LNCaP clone FGC (cell line): ENCODE results near the gene DYSF.
"Not testable (repeated sequence)": the region's sequence is repeated elsewhere in the genome, so short reads cannot be mapped to it uniquely, and the experiment has no call there.

Experiments used
- DNase-seq: peaks from one replicate; pipeline ENCODE4 v3.0.0-alpha.2; 2011; ENCODE audit warnings: low read depth
- H3K4me3 ChIP-seq: 2 replicates; pipeline ENCODE4 v1.5.1; 2011; ENCODE audit warnings: mild to moderate bottlenecking, low read depth, low read length, control low read depth
- CTCF ChIP-seq: IDR thresholded peaks from 2 replicates; pipeline ENCODE4 v1.5.1; 2012; ENCODE audit warnings: mild to moderate bottlenecking; ENCODE audit not compliant: control insufficient read depth, insufficient read depth; ENCODE audit errors: extremely low read depth

Gene DYSF

GRCh38 chr2:71481111-71481510 is 27.8 kb downstream of the DYSF start:
- no peak overlapping the region for H3K4me3 ChIP-seq
- TF ChIP-seq CTCF: no peak
- DNase-seq: no peak

GRCh38 chr2:71482055-71482454 is 28.7 kb downstream of the DYSF start:
- no peak for TF ChIP-seq CTCF
- no peak overlapping the region for H3K4me3 ChIP-seq
- DNase-seq: no peak

GRCh38 chr2:71483246-71483645 is 29.9 kb downstream of the DYSF start:
- no peak overlapping the region for H3K4me3 ChIP-seq
- no peak for TF ChIP-seq CTCF
- no peak for DNase-seq

- TF ChIP-seq CTCF: no peak
- no peak for DNase-seq
- H3K4me3 ChIP-seq: no peak overlapping the region
These were observed 31.0 kb downstream of the DYSF start for GRCh38 chr2:71484354-71484753.

- DNase-seq: no peak
- TF ChIP-seq CTCF: no peak
These were observed 33.7 kb downstream of the DYSF start for GRCh38 chr2:71486881-71487640.

GRCh38 chr2:71491551-71491950 is 38.2 kb downstream of the DYSF start:
- DNase-seq, H3K4me3 ChIP-seq: not testable (repeated sequence)

More at GRCh38 chr2:71486881-71487640, 33.7 kb downstream of the DYSF start:
- H3K4me3 ChIP-seq: no peak overlapping the region

- no peak overlapping the region for H3K4me3 ChIP-seq
- no peak for DNase-seq
- TF ChIP-seq CTCF: no peak
These were observed 38.8 kb downstream of the DYSF start for GRCh38 chr2:71492112-71492511.

GRCh38 chr2:71494091-71494490 is 40.7 kb downstream of the DYSF start:
- no peak for DNase-seq
- no peak for TF ChIP-seq CTCF
- H3K4me3 ChIP-seq: no peak overlapping the region
